Smooth muscle cell (in vitro differentiated cells): ENCODE results near the gene GPR89A. TPM values are rescaled to one million over a fixed set of nuclear protein-coding genes. Genes with fewer than 3 reads are reported as not detected.

Experiments
- DNase-seq: peaks from one replicate; lab custom pipeline; 2025; ENCODE audit not compliant: unreplicated experiment; lab: John Stamatoyannopoulos, UW
- H2AFZ ChIP-seq: fragments of 200-600 bp; sonication (generic); 2 replicates; pipeline ENCODE4 v1.6.0; 2016; ENCODE audit warnings: antibody characterized with exemption, low read depth, mild to moderate bottlenecking
- H3F3A ChIP-seq: fragments of 200-600 bp; sonication (generic); 2 replicates; pipeline ENCODE4 v1.6.0; 2017; ENCODE audit warnings: antibody characterized with exemption, low read depth
- H3K27ac ChIP-seq: fragments of 200-600 bp; sonication (generic); 2 replicates; pipeline ENCODE4 v1.5.1; 2016; ENCODE audit warnings: low read depth, mild to moderate bottlenecking
- H3K27me3 ChIP-seq: fragments of 200-600 bp; sonication (generic); 2 replicates; pipeline ENCODE4 v1.6.1; 2016; ENCODE audit warnings: low read depth, mild to moderate bottlenecking
- H3K36me3 ChIP-seq: fragments of 200-600 bp; sonication (generic); 2 replicates; pipeline ENCODE4 v1.5.1; 2016; ENCODE audit warnings: low read depth
- H3K4me1 ChIP-seq: fragments of 200-600 bp; sonication (generic); 2 replicates; pipeline ENCODE4 v1.5.1; 2016; ENCODE audit warnings: low read depth
- H3K4me2 ChIP-seq: fragments of 200-600 bp; sonication (generic); 2 replicates; pipeline ENCODE4 v1.6.0; 2016; ENCODE audit warnings: mild to moderate bottlenecking
- H3K4me3 ChIP-seq: fragments of 200-600 bp; sonication (generic); 2 replicates; pipeline ENCODE4 v1.5.1; 2016; ENCODE audit warnings: mild to moderate bottlenecking
- H3K79me2 ChIP-seq: fragments of 200-600 bp; sonication (generic); 2 replicates; pipeline ENCODE4 v1.6.0; 2016; ENCODE audit warnings: low read depth, mild to moderate bottlenecking
- H3K9ac ChIP-seq: fragments of 200-600 bp; sonication (generic); 2 replicates; pipeline ENCODE4 v1.6.0; 2016; ENCODE audit warnings: low read depth
- H3K9me3 ChIP-seq: fragments of 200-600 bp; sonication (generic); replicated peaks from 2 replicates; pipeline ENCODE4 v1.5.1; 2016; ENCODE audit warnings: low read depth
- H4K20me1 ChIP-seq: fragments of 200-600 bp; sonication (generic); 2 replicates; pipeline ENCODE4 v1.6.0; 2016; ENCODE audit warnings: low read depth
- WGBS: methylation state at CpG from one replicate; pipeline ENCODE4 v1.1.7; 2016; ENCODE audit warnings: low lambda C conversion rate; 5-methylcytosine and 5-hydroxymethylcytosine counted together
- polyA plus RNA-seq: library from polyadenylated mRNA; unstranded; fragments of >200 nt; fragmentation: Nextera tagmentation; extraction: Ambion mirVana; gene quantifications from 2 replicates; pipeline ENCODE4 v1.2.1, GENCODE V29; 2016
- total RNA-seq: library from RNA; depleted of rRNA; stranded (reverse); fragments of >200 nt; gene quantifications from 2 replicates; pipeline ENCODE4 v1.2.3, GENCODE V29; 2014
- TF ChIP-seq, protein P1 (sequence below): fragments of 200-600 bp; sonication (generic); IDR thresholded peaks from 2 replicates; pipeline ENCODE4 v1.5.1; 2017; ENCODE audit warnings: borderline replicate concordance, mild to moderate bottlenecking, antibody characterized with exemption; ENCODE audit not compliant: insufficient read depth, poor library complexity, severe bottlenecking

GPR89A gene
- total and polyA plus RNA-seq, 2 experiments from 2014 or later = 18.4 to 41.0 TPM

DNA sequence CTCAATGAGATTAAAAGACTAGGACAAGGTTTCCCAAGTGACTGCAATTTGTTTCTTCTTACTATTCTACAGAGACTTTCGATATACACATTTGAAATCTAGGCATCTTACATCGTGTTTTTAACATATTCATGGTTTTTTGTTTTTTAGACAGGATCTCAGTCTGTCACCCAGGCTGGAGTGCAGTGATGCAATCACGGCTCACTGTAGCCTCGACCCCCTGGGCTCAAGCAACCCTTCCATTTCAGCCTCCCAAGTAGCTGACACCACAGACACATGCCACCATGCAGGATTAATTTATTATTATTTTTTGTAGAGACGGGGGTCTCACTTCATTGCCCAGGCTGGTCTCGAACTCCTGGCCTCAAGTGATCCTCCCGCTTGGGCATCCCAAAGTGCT lies 97.8 kb downstream of the GPR89A start:
- H3K4me1 ChIP-seq = peaks cover 9% of the 10 kb centered on the region
- H4K20me1 ChIP-seq = no peaks in the 10 kb centered on the region
- no peaks in the 10 kb centered on the region for H3K79me2 ChIP-seq
- H3K9me3 ChIP-seq = no peaks in the 10 kb centered on the region
- no peak overlapping the region for H3K9ac ChIP-seq
- H3F3A ChIP-seq = no peaks in the 10 kb centered on the region
- H3K4me2 ChIP-seq = no peak overlapping the region
- H3K27ac ChIP-seq = no peak overlapping the region
- no peaks in the 10 kb centered on the region for H3K27me3 ChIP-seq
- TF ChIP-seq, protein P1, sequence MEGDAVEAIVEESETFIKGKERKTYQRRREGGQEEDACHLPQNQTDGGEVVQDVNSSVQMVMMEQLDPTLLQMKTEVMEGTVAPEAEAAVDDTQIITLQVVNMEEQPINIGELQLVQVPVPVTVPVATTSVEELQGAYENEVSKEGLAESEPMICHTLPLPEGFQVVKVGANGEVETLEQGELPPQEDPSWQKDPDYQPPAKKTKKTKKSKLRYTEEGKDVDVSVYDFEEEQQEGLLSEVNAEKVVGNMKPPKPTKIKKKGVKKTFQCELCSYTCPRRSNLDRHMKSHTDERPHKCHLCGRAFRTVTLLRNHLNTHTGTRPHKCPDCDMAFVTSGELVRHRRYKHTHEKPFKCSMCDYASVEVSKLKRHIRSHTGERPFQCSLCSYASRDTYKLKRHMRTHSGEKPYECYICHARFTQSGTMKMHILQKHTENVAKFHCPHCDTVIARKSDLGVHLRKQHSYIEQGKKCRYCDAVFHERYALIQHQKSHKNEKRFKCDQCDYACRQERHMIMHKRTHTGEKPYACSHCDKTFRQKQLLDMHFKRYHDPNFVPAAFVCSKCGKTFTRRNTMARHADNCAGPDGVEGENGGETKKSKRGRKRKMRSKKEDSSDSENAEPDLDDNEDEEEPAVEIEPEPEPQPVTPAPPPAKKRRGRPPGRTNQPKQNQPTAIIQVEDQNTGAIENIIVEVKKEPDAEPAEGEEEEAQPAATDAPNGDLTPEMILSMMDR = no peak
- no peak for DNase-seq
- H3K4me3 ChIP-seq = no peak overlapping the region
- WGBS = 87% methylated on average over 7 of the region's 7 CpGs
- H3K36me3 ChIP-seq = no peaks in the 10 kb centered on the region
- H2AFZ ChIP-seq = no peak overlapping the region

DNA sequence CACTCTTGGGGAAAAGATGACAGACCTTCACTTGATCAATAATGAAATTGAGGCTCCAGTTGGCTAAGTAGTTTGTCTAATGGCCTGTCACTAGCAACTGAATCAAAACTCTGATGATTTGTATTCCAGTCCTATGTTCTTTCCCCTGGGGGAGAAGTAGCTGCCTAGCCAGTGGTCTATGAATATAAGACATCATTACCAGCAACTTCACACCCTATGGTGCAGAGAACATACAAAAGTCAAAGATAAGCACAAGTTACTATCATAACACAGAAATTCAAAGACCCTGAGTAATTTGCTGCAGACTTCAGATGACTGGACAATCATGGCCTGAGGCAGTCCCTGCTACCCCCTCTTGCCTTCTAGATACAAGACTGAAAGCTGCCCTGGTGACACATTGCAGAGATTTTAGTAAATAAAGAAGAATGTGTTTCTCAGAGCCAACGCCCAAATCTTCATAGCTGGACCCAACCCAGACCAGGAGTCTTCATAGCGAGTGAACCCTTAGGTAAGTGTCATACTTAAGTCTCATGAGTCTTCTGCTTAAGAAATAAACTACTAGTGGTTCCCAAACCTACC lies 98.4 kb downstream of the GPR89A start:
- Histone ChIP-seq H2AFZ (no peak overlapping the region), H3K4me1 (peaks cover 9% of the 10 kb centered on the region), H3K36me3 (no peaks in the 10 kb centered on the region), H3K79me2 (no peaks in the 10 kb centered on the region), H3K9me3 (no peaks in the 10 kb centered on the region), H3K27me3 (no peaks in the 10 kb centered on the region), H3F3A (no peaks in the 10 kb centered on the region), H4K20me1 (no peaks in the 10 kb centered on the region), H3K9ac (no peak overlapping the region), H3K4me2 (no peak overlapping the region), H3K4me3 (peak overlapping the region; percentile 14), H3K27ac (no peak overlapping the region)
- DNase-seq = no peak
- WGBS = 72% methylated on average over 2 of the region's 2 CpGs
- TF ChIP-seq, protein P1 = no peak

DNA sequence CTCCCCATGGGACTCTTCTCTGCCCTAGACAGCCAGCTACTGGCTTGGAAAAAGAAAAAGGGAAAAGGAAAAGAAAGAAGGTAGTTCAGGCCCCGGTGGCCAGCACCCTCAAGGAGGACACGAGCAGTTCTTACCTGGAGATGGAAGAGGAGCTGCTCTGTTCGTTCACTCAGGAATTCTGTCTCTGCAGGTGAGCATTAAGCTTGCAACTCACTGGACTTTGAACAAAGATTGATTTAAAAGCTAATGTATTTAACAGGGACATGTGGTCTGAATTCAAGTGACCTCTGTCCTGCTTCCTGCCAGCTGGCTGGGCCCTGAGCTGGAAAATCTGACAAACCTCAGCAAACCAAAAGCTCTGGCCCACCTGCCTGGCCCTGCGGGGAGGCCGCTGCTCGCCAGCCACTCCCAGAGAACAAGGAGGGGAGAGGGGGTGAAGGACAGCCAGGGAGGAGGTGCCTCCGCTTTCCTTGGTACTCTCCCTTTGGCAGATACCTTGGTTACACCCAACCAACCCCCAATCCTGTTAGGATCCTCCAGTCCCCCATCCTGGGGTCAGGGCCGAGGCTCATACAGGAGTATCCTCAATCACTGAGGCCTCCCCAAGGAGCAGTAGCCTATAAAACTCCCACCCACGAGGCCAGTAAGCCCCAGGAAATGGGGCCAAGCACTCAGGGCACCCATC lies 99.5 kb downstream of the GPR89A start, which contains the start of gene PDZK1:
PDZK1 (minus strand) TSS at position 186 of the 685 bp plus-strand sequence. CDS start 19,347 bp downstream, outside the sequence.
- TF ChIP-seq, protein P1 = no peak
- no peak within 1 kb of the TSS for H2AFZ ChIP-seq
- H3K9ac ChIP-seq = no peak within 1 kb of the TSS
- no peaks in the 10 kb centered on the region for H3K79me2 ChIP-seq
- 79% methylated on average over 9 of the region's 9 CpGs for WGBS
- H3K4me2 ChIP-seq = no peak within 1 kb of the TSS
- H3K27ac ChIP-seq = no peak within 1 kb of the TSS
- peak within 1 kb of the TSS; percentile 14 for H3K4me3 ChIP-seq
- H3K9me3 ChIP-seq = no peaks in the 10 kb centered on the region
- no peaks in the 10 kb centered on the region for H3K36me3 ChIP-seq
- peaks cover 9% of the 10 kb centered on the region for H3K4me1 ChIP-seq
- no peaks in the 10 kb centered on the region for H3F3A ChIP-seq
- DNase-seq = no peak
- H4K20me1 ChIP-seq = no peaks in the 10 kb centered on the region
- no peaks in the 10 kb centered on the region for H3K27me3 ChIP-seq

DNA sequence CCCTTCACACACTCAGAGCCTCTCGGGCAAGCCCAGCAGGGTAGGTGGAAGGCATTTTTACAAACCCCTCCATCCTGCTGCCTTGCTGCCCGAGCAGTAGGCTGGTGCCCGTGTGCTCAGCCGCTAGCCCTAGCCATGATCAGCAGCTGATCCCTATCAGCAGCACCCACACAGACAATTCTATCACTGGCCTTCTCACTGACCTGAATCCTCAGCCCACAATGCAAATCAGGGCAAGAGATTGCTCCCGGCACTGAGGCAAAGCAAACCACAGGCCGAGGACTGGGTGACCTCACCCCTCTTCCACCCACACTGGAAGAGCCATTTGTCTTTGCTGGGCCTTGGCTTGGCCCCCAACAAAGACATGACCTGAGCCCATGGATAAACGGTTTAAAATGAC lies 100.3 kb downstream of the GPR89A start:
- Histone ChIP-seq H3K4me3 (no peak overlapping the region), H3K9ac (no peak overlapping the region), H3K27ac (no peak overlapping the region), H4K20me1 (no peaks in the 10 kb centered on the region), H3K4me1 (peaks cover 9% of the 10 kb centered on the region), H3K79me2 (no peaks in the 10 kb centered on the region), H3K9me3 (no peaks in the 10 kb centered on the region), H3K27me3 (no peaks in the 10 kb centered on the region), H2AFZ (no peak overlapping the region), H3F3A (no peaks in the 10 kb centered on the region), H3K36me3 (no peaks in the 10 kb centered on the region), H3K4me2 (no peak overlapping the region)
- DNase-seq = no peak
- 37% methylated on average over 7 of the region's 7 CpGs for WGBS
- TF ChIP-seq, protein P1 = no peak
